ENCODE data around the gene COL18A1. TPM values are rescaled to one million over a fixed set of nuclear protein-coding genes. Genes with fewer than 3 reads are reported as not detected.
A peak's percentile ranks its signal among the peaks of the same experiment; 100 is the strongest.

The COL18A1 gene
- total and polyA plus RNA-seq, 9 of the 15 experiments (the other 6 are each of a cell fraction or from before 2014, with no cell fraction given) = 0.14 to 16.4 (median 2.0) TPM

GRCh38 chr21:45541221-45542039 is 136.5 kb downstream of the COL18A1 start (continued):
- TF ChIP-seq POLR3G (IDR thresholded peaks at IDR 0.05; ENCODE audit: extremely low read depth, insufficient read length, insufficient replicate concordance) = no peak
- TF ChIP-seq PTBP1 (IDR thresholded peaks at IDR 0.05; ENCODE audit: low read depth, low read length) = no peak
- TF ChIP-seq ZNF140 (CRISPR knock-in tag; IDR thresholded peaks at IDR 0.05) = no peak
- TF ChIP-seq, protein P1, sequence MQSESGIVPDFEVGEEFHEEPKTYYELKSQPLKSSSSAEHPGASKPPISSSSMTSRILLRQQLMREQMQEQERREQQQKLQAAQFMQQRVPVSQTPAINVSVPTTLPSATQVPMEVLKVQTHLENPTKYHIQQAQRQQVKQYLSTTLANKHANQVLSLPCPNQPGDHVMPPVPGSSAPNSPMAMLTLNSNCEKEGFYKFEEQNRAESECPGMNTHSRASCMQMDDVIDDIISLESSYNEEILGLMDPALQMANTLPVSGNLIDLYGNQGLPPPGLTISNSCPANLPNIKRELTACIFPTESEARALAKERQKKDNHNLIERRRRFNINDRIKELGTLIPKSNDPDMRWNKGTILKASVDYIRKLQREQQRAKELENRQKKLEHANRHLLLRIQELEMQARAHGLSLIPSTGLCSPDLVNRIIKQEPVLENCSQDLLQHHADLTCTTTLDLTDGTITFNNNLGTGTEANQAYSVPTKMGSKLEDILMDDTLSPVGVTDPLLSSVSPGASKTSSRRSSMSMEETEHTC (IDR thresholded peaks at IDR 0.05) = no peak
- TF ChIP-seq, protein P2, sequence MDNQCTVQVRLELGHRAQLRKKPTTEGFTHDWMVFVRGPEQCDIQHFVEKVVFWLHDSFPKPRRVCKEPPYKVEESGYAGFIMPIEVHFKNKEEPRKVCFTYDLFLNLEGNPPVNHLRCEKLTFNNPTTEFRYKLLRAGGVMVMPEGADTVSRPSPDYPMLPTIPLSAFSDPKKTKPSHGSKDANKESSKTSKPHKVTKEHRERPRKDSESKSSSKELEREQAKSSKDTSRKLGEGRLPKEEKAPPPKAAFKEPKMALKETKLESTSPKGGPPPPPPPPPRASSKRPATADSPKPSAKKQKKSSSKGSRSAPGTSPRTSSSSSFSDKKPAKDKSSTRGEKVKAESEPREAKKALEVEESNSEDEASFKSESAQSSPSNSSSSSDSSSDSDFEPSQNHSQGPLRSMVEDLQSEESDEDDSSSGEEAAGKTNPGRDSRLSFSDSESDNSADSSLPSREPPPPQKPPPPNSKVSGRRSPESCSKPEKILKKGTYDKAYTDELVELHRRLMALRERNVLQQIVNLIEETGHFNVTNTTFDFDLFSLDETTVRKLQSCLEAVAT (IDR thresholded peaks at IDR 0.05) = no peak
- no peak for TF ChIP-seq TRIM24 (IDR thresholded peaks at IDR 0.05)
- TF ChIP-seq CEBPB (tag; IDR thresholded peaks at IDR 0.05) = no peak
- TF ChIP-seq GABPA (tag; conservative IDR thresholded peaks at IDR 0.05; ENCODE audit: low read depth) = peak; percentile 48; the same call in 1 of the 2 replicates
- peak; percentile 83; the same call in 1 of the 2 replicates for TF ChIP-seq TFAP4 (CRISPR knock-in tag; IDR thresholded peaks at IDR 0.05; ENCODE audit: borderline replicate concordance)
